ENCODE results near the gene KRT2. TPM values are rescaled to one million over a fixed set of nuclear protein-coding genes. Genes with fewer than 3 reads are reported as not detected.

Gene KRT2
- total and polyA plus RNA-seq, 2 donors: 3.6 to 26.4 TPM

DNA sequence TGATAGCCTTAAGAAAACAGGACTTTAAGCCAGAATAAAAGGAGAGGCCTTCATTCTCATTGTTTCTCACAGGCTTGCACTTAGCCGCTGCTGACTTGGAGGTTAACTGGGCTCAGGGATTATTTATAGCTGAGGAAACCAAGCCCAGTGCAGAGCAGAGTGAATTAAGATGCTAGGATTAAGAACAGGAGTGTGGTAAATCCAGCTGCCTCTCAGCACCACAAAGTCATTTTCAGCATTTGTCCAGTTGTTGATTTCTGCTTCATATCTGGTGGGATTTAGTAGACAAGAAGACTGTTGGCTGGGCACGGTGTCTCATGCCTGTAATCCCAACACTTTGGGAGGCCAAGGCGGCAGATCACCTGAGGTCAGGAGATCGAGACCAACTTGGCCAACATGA, 19.4 kb downstream of the KRT2 start:
- H3K4me3 ChIP-seq (ENCODE audit: low read length in 2 of 2): no peak overlapping the region
- H3K4me1 ChIP-seq (ENCODE audit: control insufficient read depth in 2 of 2, insufficient read depth in 2 of 2, low read length in 2 of 2): peaks cover 4 to 23% of the 10 kb centered on the region in 2 donors
- no peak overlapping the region for H3K27ac ChIP-seq (ENCODE audit: low read depth in 1 of 2, low read length in 1 of 2)
- no peaks in the 10 kb centered on the region for H3K9me3 ChIP-seq (ENCODE audit: control insufficient read depth in 2 of 2, insufficient read depth in 1 of 2, low read length in 1 of 2)
- H3K27me3 ChIP-seq (ENCODE audit: control insufficient read depth in 2 of 2, insufficient read depth in 1 of 2, low read length in 1 of 2): no peaks in the 10 kb centered on the region
- no peaks in the 10 kb centered on the region for H3K36me3 ChIP-seq (ENCODE audit: control insufficient read depth in 2 of 2, insufficient read depth in 2 of 2, low read length in 1 of 2)
- no peak for DNase-seq (ENCODE audit: low read depth in 6 of 9, low spot score in 9 of 9)
- WGBS: 95% methylated on average over 4 of the region's 4 CpGs

DNA sequence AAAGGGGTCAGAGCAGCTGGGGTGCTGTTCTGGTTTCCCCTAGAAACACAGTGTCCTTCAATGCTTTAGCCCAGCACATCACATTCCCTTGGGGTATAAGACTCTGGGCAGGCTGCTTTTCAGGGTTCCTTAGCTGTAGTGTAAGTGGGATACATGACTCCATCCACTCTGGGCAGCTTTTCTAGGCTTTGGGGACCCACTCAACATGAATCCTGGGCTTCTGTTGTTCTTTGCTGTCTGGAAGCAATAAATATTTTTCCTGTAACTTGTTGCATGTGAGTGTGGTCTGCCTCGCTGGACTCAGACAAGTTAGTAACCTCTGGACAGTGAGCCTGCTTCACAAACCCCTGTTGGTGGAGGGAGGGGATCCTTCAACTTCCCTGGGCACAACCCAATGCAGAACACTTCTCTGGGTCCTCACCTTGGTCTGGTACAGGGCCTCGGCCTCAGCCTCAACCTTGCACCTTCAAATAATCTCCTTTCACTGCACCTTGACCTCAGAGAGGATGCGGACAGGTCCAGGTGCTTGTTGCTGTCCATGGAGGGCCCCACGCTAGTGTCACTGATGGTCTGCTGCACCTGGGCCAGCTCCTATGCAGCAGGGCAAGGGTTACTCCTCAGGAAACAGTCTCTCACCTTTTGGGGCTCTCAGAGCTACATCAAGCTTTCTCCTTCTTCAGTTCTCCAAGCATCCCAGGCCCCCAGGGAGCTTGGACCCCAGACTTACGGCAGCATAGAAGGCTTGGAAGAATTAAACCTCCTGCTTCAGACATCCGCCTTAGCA, 20.1 kb downstream of the KRT2 start:
- no peaks in the 10 kb centered on the region for H3K27me3 ChIP-seq (ENCODE audit: control insufficient read depth in 2 of 2, insufficient read depth in 1 of 2, low read length in 1 of 2)
- no peak for DNase-seq (ENCODE audit: low read depth in 6 of 9, low spot score in 9 of 9)
- H3K4me3 ChIP-seq (ENCODE audit: low read length in 2 of 2): no peak overlapping the region
- no peak overlapping the region for H3K27ac ChIP-seq (ENCODE audit: low read depth in 1 of 2, low read length in 1 of 2)
- no peaks in the 10 kb centered on the region for H3K9me3 ChIP-seq (ENCODE audit: control insufficient read depth in 2 of 2, insufficient read depth in 1 of 2, low read length in 1 of 2)
- H3K4me1 ChIP-seq (ENCODE audit: control insufficient read depth in 2 of 2, insufficient read depth in 2 of 2, low read length in 2 of 2): peaks cover 4 to 23% of the 10 kb centered on the region in 2 donors
- no peaks in the 10 kb centered on the region for H3K36me3 ChIP-seq (ENCODE audit: control insufficient read depth in 2 of 2, insufficient read depth in 2 of 2, low read length in 1 of 2)
- 90% methylated on average over 6 of the region's 6 CpGs for WGBS

DNA sequence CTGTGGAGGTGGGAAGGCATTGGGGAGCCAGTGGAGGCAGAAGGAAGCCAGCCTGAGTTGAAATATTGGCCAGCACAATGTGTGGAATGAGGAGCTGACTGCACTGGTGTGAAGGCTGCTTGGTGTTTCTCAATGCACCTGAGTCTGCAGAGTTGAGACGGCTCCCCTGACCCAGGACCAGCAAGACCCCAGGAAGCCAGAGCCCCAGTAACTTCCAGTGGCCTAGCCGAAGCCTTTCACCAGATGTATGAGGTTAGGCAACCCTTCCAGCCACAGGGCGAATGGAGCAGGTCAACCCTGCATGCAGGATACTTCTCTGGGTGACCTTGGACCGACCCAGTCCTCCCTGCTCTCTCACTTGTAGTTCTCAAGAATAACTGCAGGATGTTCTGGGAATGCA, 20.7 kb downstream of the KRT2 start:
- no peak overlapping the region for H3K27ac ChIP-seq (ENCODE audit: low read depth in 1 of 2, low read length in 1 of 2)
- H3K4me1 ChIP-seq (ENCODE audit: control insufficient read depth in 2 of 2, insufficient read depth in 2 of 2, low read length in 2 of 2): peaks cover 4 to 23% of the 10 kb centered on the region in 2 donors
- no peaks in the 10 kb centered on the region for H3K36me3 ChIP-seq (ENCODE audit: control insufficient read depth in 2 of 2, insufficient read depth in 2 of 2, low read length in 1 of 2)
- no peaks in the 10 kb centered on the region for H3K27me3 ChIP-seq (ENCODE audit: control insufficient read depth in 2 of 2, insufficient read depth in 1 of 2, low read length in 1 of 2)
- DNase-seq (ENCODE audit: low read depth in 6 of 9, low spot score in 9 of 9): no peak
- no peak overlapping the region for H3K4me3 ChIP-seq (ENCODE audit: low read length in 2 of 2)
- H3K9me3 ChIP-seq (ENCODE audit: control insufficient read depth in 2 of 2, insufficient read depth in 1 of 2, low read length in 1 of 2): no peaks in the 10 kb centered on the region
- 73% methylated on average over 4 of the region's 4 CpGs for WGBS

DNA sequence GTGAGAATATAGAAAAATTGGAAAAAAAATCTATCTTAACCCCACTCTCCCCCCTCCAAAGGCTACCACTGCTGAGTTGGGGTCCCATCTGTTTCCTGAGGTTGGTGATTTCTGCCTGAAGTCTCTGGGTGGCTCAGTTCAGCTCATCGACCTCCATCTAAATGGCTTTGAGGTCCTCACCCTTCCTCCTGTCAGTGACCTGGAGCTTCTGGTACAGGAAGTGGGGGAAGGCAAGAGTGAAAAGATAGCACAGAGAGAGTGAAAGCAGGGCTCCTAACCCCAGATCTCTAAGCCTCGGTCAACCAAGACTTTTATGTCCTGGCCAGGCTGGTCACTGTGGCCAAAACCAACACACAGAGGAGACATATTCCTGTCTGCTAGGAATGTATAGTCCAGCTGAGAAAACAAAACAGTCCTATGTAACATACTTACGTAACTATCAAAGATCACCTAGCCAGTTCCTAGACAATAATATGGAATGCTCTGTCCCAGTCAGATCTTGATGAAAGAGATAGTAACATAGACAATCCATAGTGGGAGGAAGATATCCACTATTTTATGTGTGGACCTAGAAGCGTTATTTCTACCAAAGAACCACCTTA, 21.3 kb downstream of the KRT2 start:
- Histone ChIP-seq H3K27ac (ENCODE audit: low read depth in 1 of 2, low read length in 1 of 2) (no peak overlapping the region), H3K4me3 (ENCODE audit: low read length in 2 of 2) (no peak overlapping the region), H3K36me3 (ENCODE audit: control insufficient read depth in 2 of 2, insufficient read depth in 2 of 2, low read length in 1 of 2) (no peaks in the 10 kb centered on the region), H3K4me1 (ENCODE audit: control insufficient read depth in 2 of 2, insufficient read depth in 2 of 2, low read length in 2 of 2) (peaks cover 4 to 23% of the 10 kb centered on the region in 2 donors), H3K9me3 (ENCODE audit: control insufficient read depth in 2 of 2, insufficient read depth in 1 of 2, low read length in 1 of 2) (no peaks in the 10 kb centered on the region), H3K27me3 (ENCODE audit: control insufficient read depth in 2 of 2, insufficient read depth in 1 of 2, low read length in 1 of 2) (no peaks in the 10 kb centered on the region)
- DNase-seq (ENCODE audit: low read depth in 6 of 9, low spot score in 9 of 9): no peak
- 51% methylated on average over 4 of the region's 4 CpGs for WGBS

DNA sequence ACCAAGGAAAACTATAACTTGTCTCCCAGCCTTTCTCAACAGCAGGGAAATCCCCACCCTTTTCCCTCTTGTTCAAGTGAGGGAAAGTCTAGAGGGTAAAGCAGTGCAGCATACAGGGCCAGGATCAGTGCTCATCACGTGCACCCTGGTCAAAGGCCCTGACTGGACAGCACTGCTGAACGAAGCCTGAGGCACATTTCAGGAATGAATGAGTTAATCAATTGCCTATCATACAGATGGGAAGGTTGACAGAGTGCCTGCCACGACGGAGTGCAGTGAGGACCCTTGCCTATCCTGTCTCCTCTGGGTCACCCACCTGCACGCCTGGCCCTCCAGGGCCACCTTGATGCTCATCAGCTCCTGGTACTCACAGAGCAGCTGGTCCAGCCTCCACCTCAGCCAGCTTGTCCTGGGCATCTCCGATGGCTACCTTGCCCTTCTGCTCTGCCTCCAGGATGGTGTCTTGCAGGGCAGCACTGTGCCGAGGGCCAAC, 22.0 kb downstream of the KRT2 start:
- Histone ChIP-seq H3K27me3 (ENCODE audit: control insufficient read depth in 2 of 2, insufficient read depth in 1 of 2, low read length in 1 of 2) (no peaks in the 10 kb centered on the region), H3K36me3 (ENCODE audit: control insufficient read depth in 2 of 2, insufficient read depth in 2 of 2, low read length in 1 of 2) (no peaks in the 10 kb centered on the region), H3K9me3 (ENCODE audit: control insufficient read depth in 2 of 2, insufficient read depth in 1 of 2, low read length in 1 of 2) (no peaks in the 10 kb centered on the region), H3K4me3 (ENCODE audit: low read length in 2 of 2) (no peak overlapping the region), H3K4me1 (ENCODE audit: control insufficient read depth in 2 of 2, insufficient read depth in 2 of 2, low read length in 2 of 2) (peaks cover 4 to 23% of the 10 kb centered on the region in 2 donors), H3K27ac (ENCODE audit: low read depth in 1 of 2, low read length in 1 of 2) (no peak overlapping the region)
- DNase-seq (ENCODE audit: low read depth in 6 of 9, low spot score in 9 of 9): no peak
- 92% methylated on average over 7 of the region's 7 CpGs for WGBS

DNA sequence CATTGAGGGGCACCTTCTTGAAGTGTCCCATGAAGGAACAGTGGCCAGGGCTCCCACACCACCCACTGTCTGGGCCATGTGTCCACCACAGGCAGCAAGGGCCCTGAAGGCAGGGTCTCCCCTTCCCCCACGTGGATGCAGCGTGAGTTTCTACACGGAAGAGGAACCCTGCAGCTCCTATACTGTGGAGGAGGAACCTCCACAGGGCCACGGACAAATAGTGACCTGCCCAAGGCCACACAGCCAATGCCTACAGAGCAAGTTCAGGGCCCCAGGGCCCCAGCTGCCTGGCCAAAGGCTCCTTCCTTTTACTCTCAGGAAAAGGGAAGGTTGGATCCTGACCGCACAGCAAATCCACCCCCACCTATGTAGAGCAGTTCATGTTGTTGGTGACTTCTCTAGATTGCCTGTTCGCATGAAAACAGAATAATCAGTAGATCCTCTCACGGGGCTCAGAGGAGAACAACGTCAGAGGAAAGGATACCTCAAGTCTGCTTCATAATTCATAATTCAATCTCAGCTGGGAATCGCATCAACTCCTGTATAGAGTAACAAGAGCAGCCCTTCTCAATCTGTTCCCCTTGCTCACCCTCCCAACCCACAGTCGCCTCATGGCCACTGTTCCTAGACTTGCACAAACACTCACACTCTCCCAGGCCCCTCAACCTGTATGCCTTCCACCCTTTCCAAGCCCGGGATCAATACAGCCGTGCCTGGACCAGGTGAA, 22.6 kb downstream of the KRT2 start:
- WGBS: 88% methylated on average over 12 of the region's 12 CpGs
- no peaks in the 10 kb centered on the region for H3K27me3 ChIP-seq (ENCODE audit: control insufficient read depth in 2 of 2, insufficient read depth in 1 of 2, low read length in 1 of 2)
- no peak for DNase-seq (ENCODE audit: low read depth in 6 of 9, low spot score in 9 of 9)
- no peaks in the 10 kb centered on the region for H3K36me3 ChIP-seq (ENCODE audit: control insufficient read depth in 2 of 2, insufficient read depth in 2 of 2, low read length in 1 of 2)
- no peak overlapping the region for H3K4me3 ChIP-seq (ENCODE audit: low read length in 2 of 2)
- peaks cover 4 to 22% of the 10 kb centered on the region in 2 donors for H3K4me1 ChIP-seq (ENCODE audit: control insufficient read depth in 2 of 2, insufficient read depth in 2 of 2, low read length in 2 of 2)
- no peak overlapping the region for H3K27ac ChIP-seq (ENCODE audit: low read depth in 1 of 2, low read length in 1 of 2)
- H3K9me3 ChIP-seq (ENCODE audit: control insufficient read depth in 2 of 2, insufficient read depth in 1 of 2, low read length in 1 of 2): no peaks in the 10 kb centered on the region

DNA sequence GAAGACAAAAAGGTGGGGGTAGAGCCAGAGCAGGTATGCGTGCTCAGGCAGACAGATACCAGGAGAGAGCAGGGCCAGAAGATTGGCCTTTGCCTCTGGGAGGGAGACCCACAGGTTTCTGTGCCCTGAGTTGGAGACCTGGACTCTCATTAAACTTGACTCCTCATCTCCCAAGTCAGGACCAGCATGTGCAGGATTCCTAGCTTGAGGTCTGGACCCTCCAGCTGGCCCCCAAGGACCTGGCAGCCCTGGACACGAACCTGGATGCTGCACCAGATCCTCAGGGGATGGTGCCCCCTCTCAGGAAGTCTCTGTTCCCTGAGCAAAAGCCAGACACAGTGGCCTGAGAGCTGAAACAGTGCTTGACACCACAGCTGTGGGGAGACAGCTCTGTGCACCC, 23.2 kb downstream of the KRT2 start:
- DNase-seq (ENCODE audit: low read depth in 6 of 9, low spot score in 9 of 9): no peak
- WGBS: 91% methylated on average over 2 of the region's 2 CpGs
- H3K36me3 ChIP-seq (ENCODE audit: control insufficient read depth in 2 of 2, insufficient read depth in 2 of 2, low read length in 1 of 2): no peaks in the 10 kb centered on the region

DNA sequence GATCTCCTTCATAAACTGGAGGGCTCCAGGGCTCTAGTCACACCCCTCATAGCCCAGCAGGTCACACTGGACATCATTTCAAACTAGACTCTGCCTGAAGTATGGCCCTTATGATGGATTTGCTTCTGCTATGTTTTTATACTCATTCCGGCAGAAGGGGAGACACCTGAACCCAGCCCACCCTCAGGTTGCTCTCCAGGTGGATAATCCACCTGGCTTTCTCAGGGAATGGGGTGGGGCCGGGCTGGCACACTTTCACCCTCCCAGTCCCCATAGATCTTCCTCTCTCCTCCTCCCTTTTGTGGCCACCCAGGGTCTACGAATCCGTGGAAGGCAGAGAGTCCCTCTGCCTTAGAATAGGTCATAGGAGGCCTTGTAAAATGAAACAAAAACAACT, 23.9 kb downstream of the KRT2 start:
- WGBS: 95% methylated on average over 4 of the region's 4 CpGs
- no peaks in the 10 kb centered on the region for H3K27me3 ChIP-seq (ENCODE audit: control insufficient read depth in 2 of 2, insufficient read depth in 1 of 2, low read length in 1 of 2)
- DNase-seq (ENCODE audit: low read depth in 6 of 9, low spot score in 9 of 9): no peak
- H3K4me3 ChIP-seq (ENCODE audit: low read length in 2 of 2): no peak overlapping the region
- H3K27ac ChIP-seq (ENCODE audit: low read depth in 1 of 2, low read length in 1 of 2): no peak overlapping the region
- no peaks in the 10 kb centered on the region for H3K36me3 ChIP-seq (ENCODE audit: control insufficient read depth in 2 of 2, insufficient read depth in 2 of 2, low read length in 1 of 2)
- no peaks in the 10 kb centered on the region for H3K9me3 ChIP-seq (ENCODE audit: control insufficient read depth in 2 of 2, insufficient read depth in 1 of 2, low read length in 1 of 2)
- peaks cover 0 to 9% of the 10 kb centered on the region in 2 donors for H3K4me1 ChIP-seq (ENCODE audit: control insufficient read depth in 2 of 2, insufficient read depth in 2 of 2, low read length in 2 of 2)

More for the DNA sequence above, 23.2 kb downstream of the KRT2 start:
- no peak overlapping the region for H3K4me3 ChIP-seq (ENCODE audit: low read length in 2 of 2)
- no peak overlapping the region for H3K27ac ChIP-seq (ENCODE audit: low read depth in 1 of 2, low read length in 1 of 2)
- no peaks in the 10 kb centered on the region for H3K9me3 ChIP-seq (ENCODE audit: control insufficient read depth in 2 of 2, insufficient read depth in 1 of 2, low read length in 1 of 2)
- peaks cover 4 to 16% of the 10 kb centered on the region in 2 donors for H3K4me1 ChIP-seq (ENCODE audit: control insufficient read depth in 2 of 2, insufficient read depth in 2 of 2, low read length in 2 of 2)
- H3K27me3 ChIP-seq (ENCODE audit: control insufficient read depth in 2 of 2, insufficient read depth in 1 of 2, low read length in 1 of 2): no peaks in the 10 kb centered on the region
